Stimulated activated CD8-positive, alpha-beta memory T cell treated with anti-CD3 and anti-CD28 coated beads, Interleukin-12 subunit alpha, Interleukin-12 subunit beta, amount 100 ng/mL, for 1 hour (primary cell): ENCODE data around the gene AMELX.

Experiments used
- DNase-seq: peaks from one replicate; pipeline ENCODE4 v3.0.0-alpha.2; 2020; ENCODE audit warnings: low read depth

AMELX gene

GRCh38 chrX:11293113-11293512 lies at the start of gene AMELX:
AMELX (plus strand) TSS chrX:11293413; CDS start chrX:11294789, 1,376 bp downstream.
- DNase-seq = no peak

- DNase-seq = no peak
These were observed 48.6 kb upstream of the AMELX start for GRCh38 chrX:11244636-11245035.

DNA sequence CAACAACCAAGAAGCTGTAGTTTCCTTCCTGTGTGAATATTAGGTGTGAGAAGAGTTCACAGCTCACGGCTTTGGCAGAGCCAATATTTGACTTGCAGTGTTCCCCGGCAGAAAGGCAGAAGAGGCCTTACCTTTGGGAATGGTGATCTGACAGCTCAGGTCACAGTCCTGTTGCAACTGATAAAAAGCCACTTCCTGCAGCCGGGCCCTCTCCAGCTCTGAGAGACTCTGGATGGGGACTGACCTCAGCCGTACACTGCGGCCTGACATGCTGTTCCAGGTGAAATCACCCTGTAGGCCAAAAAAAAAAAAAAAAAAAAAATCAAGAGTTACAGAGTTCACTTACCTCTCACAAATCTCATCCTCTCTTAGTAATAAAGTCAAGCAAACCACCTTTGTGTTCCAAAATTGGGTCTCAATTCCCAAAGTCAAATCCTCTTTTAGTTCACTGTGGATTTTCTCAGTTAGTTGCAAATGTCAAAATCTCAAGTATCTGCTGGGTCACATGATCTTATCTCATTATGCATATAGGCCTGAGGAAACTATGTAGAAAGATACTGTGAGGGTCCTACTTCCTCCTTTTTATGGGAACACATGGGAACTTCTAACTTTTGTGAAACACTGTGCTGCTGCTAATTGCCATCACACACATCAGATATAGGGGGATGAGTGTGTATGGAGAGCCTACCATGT lies 38.6 kb upstream of the AMELX start:
- no peak for DNase-seq

- no peak for DNase-seq
These were observed 35.9 kb upstream of the AMELX start for GRCh38 chrX:11257290-11257689.

DNA sequence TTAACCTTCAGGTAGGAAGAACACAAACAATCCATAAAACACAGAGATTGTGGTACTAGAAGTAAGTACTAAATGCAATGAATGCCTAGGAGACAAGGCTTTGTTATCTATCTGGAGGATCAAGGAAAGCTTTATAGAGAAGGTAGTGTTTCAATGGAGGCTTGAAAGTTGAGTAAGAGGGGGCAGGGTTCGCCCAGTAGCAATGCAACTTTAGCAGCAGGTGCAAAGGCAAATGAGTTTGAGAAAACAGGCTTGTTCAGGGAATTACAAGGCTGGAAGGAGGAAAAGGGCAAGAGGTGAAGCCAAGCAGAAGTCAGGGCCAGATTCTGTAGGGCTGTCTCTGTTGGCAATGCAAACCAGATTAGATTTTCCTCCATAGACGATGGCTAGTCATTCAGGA lies 35.5 kb upstream of the AMELX start:
- no peak for DNase-seq

- DNase-seq = no peak
These were observed 33.8 kb upstream of the AMELX start for GRCh38 chrX:11259437-11259836.

GRCh38 chrX:11261260-11261659 lies 32.0 kb upstream of the AMELX start:
- DNase-seq = no peak

DNA sequence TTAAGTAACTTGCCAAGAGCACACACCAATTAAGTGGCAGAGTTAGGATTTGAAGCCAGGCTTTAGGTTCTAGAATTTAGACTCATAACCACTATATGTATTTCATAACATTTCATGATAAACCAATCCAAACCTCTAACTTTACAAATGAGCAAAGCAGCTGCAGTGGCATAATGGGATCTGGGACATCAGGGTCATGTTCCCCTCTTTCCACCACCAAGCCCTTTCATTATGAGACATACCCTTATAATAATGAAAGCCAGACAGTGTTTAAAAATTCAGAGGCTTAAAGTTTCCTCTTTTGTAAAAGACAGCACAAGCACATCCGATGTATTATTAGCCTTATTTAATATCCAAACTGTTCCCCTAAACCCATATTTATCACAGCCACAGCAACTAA lies 28.3 kb upstream of the AMELX start:
- no peak for DNase-seq

DNA sequence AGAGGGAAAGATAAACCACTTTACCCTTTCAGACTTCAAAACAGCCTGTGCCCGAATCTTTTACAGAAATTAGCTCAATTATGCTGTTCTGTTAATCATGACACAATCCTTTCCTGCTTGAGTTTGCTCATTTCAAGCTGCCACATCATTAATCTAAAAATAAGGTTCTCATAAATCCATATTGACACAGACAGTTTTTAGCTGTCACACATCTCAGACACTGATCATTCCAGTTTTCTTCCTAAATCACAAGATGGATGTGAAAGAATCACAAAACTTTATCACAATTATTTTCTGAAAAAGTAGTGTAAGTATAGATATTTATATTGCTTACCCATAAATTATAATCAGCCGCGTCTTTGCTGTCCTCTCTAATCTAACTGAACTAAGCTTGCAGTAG lies 27.9 kb upstream of the AMELX start:
- no peak for DNase-seq

- DNase-seq = no peak
These were observed 26.6 kb upstream of the AMELX start for GRCh38 chrX:11266573-11267003.

- no peak for DNase-seq
These were observed 25.8 kb upstream of the AMELX start for GRCh38 chrX:11267425-11267824.

- DNase-seq = no peak
These were observed 24.2 kb upstream of the AMELX start for GRCh38 chrX:11269006-11269405.

DNA sequence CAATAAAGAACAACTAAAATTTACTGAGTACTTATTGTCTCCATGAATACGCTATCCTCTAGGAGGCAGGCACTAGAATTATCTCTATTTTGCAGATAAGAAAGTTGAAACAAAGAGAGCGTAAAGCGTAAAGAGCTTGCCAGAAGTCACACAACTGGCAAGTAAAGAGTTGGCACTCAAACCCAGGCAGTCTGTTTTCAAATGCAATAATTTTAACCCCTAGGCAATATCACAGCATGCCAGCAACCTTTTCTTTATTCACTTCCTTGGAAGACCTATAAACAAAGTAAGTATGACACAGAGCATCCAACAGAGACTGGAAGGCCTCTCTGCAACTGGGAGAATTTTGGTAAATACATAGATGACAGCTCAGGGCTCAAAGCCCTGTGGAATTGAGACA lies 23.2 kb upstream of the AMELX start:
- no peak for DNase-seq

DNA sequence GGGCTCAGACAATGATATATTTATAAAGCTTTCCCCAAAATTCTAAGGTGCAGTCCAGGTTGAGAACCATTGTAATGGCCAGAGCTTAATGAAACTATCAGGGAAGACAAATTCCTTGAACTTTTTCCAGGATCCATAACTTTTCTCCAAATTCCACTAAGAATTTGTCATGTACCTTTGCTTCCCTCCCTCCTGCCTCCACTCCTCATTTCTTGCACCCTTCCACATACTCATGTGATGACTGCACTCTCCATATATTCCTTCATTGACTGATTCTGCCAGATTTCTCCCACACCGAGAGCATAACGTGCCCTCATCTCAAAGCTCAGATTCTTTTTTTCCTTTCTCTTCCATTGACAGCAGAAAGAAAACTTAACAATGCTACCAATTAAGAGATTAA lies 20.9 kb upstream of the AMELX start:
- DNase-seq = no peak

- no peak for DNase-seq
These were observed 20.4 kb upstream of the AMELX start for GRCh38 chrX:11272863-11273262.

- DNase-seq = no peak
These were observed 19.7 kb upstream of the AMELX start for GRCh38 chrX:11273544-11273943.

- DNase-seq = no peak
These were observed 11.2 kb upstream of the AMELX start for GRCh38 chrX:11282043-11282442.

GRCh38 chrX:11285651-11286050 lies 7.6 kb upstream of the AMELX start:
- DNase-seq = no peak

DNA sequence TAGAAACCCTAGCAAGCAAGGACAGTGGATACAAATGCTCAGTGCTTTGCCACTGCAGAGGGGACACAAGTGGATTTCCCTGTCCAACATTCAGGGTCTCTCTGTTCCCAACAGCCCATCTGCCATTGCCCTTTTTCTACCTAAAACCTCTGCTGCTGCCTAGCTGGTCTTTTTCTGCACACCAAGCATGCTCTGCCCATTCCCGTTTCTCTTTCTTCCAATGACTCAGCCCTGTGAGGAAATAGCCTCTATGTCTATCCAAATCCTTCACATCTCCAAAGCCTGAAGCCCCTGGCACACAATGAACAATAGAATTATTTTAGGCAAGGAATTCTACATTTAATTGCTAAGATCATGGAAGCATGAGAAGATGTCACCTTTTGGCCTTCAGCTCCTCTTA lies 5.7 kb upstream of the AMELX start:
- DNase-seq = no peak

DNA sequence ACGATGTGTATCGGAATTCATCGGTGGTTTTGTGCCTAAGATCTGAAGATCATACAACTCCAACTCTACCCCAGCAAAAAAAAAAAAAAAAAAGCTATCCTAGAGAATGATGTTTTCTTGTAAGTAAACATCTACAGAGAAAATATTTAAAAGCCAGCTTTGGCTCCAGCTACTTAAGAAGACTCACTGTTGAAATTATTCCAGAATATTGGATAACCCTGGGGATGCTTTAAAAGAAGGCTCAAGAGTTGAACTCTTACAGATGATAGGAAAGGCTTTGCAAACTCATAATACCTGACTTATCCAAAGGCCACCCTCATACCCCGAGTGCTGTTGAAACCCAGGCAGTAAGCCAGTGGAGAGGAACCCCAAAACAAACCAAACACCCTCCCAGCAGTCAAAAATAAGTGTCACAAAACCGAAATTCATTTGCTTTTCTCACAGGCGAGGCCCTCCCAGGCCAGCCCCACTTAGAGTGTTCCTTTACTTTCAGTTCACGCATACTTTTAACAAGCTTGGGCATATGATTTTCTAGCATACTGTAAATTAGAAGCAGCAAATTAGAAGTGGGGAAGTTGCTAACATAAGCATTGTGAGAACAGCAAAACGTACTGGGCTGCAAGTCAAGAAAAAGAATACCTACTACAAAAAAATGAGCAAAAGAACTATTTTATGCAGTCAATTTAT lies 2.7 kb upstream of the AMELX start:
- no peak for DNase-seq

GRCh38 chrX:11296051-11296450 lies 2.8 kb downstream of the AMELX start:
- no peak for DNase-seq

DNA sequence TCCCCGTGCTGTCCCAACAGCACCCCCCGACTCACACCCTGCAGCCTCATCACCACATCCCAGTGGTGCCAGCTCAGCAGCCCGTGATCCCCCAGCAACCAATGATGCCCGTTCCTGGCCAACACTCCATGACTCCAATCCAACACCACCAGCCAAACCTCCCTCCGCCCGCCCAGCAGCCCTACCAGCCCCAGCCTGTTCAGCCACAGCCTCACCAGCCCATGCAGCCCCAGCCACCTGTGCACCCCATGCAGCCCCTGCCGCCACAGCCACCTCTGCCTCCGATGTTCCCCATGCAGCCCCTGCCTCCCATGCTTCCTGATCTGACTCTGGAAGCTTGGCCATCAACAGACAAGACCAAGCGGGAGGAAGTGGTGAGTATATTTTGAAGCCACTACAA lies 5.4 kb downstream of the AMELX start:
- no peak for DNase-seq

GRCh38 chrX:11304829-11305228 lies 11.6 kb downstream of the AMELX start:
- no peak for DNase-seq

GRCh38 chrX:11305641-11306040 lies 12.4 kb downstream of the AMELX start:
- no peak for DNase-seq
